Suprapubic skin (tissue), 4 donors: ENCODE results near the gene AGAP1.

Experiments
- CTCF ChIP-seq, 2 donors: fragments of 200-600 bp in 1 of 2; fragments of 450-650 bp in 1 of 2; sonication (generic) in 1 of 2; IDR thresholded peaks; one replicate each; pipeline ENCODE4 v1.5.1; 2016 to 2019; ENCODE audit warnings: antibody characterized with exemption in 2 of 2, mild to moderate bottlenecking in 1 of 2, moderate library complexity in 1 of 2
- EP300 ChIP-seq: sonication (generic); formaldehyde crosslinking; IDR thresholded peaks from one replicate; pipeline ENCODE4 v1.6.1; 2017; ENCODE audit warnings: antibody characterized with exemption
- POLR2AphosphoS5 ChIP-seq, 3 donors: sonication (generic); formaldehyde crosslinking; IDR thresholded peaks; one replicate each; pipeline ENCODE4 v1.6.1; 2017; ENCODE audit warnings: antibody characterized with exemption in 3 of 3

GRCh38 chr2:235950473-235950809, 456.6 kb downstream of the AGAP1 start:
- TF ChIP-seq CTCF (IDR thresholded peaks at IDR 0.05), result no peak
- TF ChIP-seq POLR2AphosphoS5 (IDR thresholded peaks at IDR 0.05), result no peak
- TF ChIP-seq EP300, result no peak
